ENCODE results near the gene SPATC1L.
"Not testable (repeated sequence)": the region's sequence is repeated elsewhere in the genome, so short reads cannot be mapped to it uniquely, and the experiment has no call there.

SPATC1L gene

GRCh38 chr21:46214478-46215340, 30.4 kb upstream of the SPATC1L start:
- no peak for DNase-seq

- DNase-seq: no peak
These were observed 29.5 kb upstream of the SPATC1L start for GRCh38 chr21:46213620-46214286.

- DNase-seq: no peak
These were observed 28.6 kb upstream of the SPATC1L start for GRCh38 chr21:46212721-46213484.

- DNase-seq: no peak
These were observed 27.8 kb upstream of the SPATC1L start for GRCh38 chr21:46211786-46212720.

- no peak for DNase-seq
These were observed 27.1 kb upstream of the SPATC1L start for GRCh38 chr21:46211376-46211775.

- DNase-seq: no peak
These were observed 26.3 kb upstream of the SPATC1L start for GRCh38 chr21:46210378-46211136.

GRCh38 chr21:46208761-46209721, 24.8 kb upstream of the SPATC1L start:
- no peak for DNase-seq

GRCh38 chr21:46207920-46208591, 23.8 kb upstream of the SPATC1L start:
- DNase-seq: no peak

GRCh38 chr21:46207006-46207919, 23.0 kb upstream of the SPATC1L start:
- no peak for DNase-seq

- DNase-seq: no peak
These were observed 22.1 kb upstream of the SPATC1L start for GRCh38 chr21:46206163-46207005.

- no peak for DNase-seq
These were observed 21.5 kb upstream of the SPATC1L start for GRCh38 chr21:46205766-46206162.

- DNase-seq: no peak
These were observed 20.9 kb upstream of the SPATC1L start for GRCh38 chr21:46205166-46205565.

- no peak for DNase-seq
These were observed 18.9 kb upstream of the SPATC1L start for GRCh38 chr21:46203203-46203600.

- no peak for DNase-seq
These were observed 18.4 kb upstream of the SPATC1L start for GRCh38 chr21:46202592-46203202.

GRCh38 chr21:46200877-46201803, 16.9 kb upstream of the SPATC1L start:
- DNase-seq: not testable (repeated sequence)
